ENCODE data around the gene C2CD5. TPM values are rescaled to one million over a fixed set of nuclear protein-coding genes. Genes with fewer than 3 reads are reported as not detected.

The C2CD5 gene
- total RNA-seq, 1 experiment from 2014 or later = 27.1 TPM

DNA sequence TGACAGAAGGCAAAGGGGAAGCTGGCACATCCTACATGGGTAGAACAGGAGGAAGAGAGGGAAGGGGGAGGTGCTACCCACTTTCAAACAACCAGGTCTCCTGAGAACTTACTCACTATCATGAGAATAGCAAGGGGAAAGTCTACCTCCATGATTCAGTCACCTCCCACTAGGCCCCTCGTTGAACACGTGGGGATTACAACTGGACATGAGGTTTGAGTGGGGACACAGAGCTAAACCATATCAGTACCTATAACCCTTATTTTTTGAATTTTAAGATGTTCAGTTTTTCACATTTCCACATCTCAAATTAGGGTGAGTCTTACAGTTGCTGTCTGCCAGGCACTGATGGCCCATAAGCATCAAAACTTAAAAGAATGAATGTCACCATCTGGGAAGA lies 129.6 kb downstream of the C2CD5 start:
- intact Hi-C loops (cut with micrococcal nuclease; ENCODE audit: unreplicated experiment) = no loop called here
- Histone ChIP-seq H3K4me3 (ENCODE audit: low read depth, low read length, poor library complexity, severe bottlenecking) (no peak overlapping the region), H3K36me3 (ENCODE audit: insufficient read depth, low read length, poor library complexity, severe bottlenecking) (no peaks in the 10 kb centered on the region), H3K9me3 (ENCODE audit: low read depth, low read length, poor library complexity, severe bottlenecking) (no peaks in the 10 kb centered on the region), H3K4me1 (ENCODE audit: insufficient read depth, low read length, poor library complexity, severe bottlenecking) (no peaks in the 10 kb centered on the region), H3K27me3 (replicated peaks; ENCODE audit: insufficient read depth, low read depth, low read length, poor library complexity) (peaks cover 7% of the 10 kb centered on the region), H3K27ac (ENCODE audit: low read depth, low read length, poor library complexity, severe bottlenecking) (no peak overlapping the region)
- TF ChIP-seq EZH2 (IDR thresholded peaks at IDR 0.05; ENCODE audit: borderline replicate concordance, low read depth, low read length, poor library complexity, severe bottlenecking) = no peak
- TF ChIP-seq, protein P1, sequence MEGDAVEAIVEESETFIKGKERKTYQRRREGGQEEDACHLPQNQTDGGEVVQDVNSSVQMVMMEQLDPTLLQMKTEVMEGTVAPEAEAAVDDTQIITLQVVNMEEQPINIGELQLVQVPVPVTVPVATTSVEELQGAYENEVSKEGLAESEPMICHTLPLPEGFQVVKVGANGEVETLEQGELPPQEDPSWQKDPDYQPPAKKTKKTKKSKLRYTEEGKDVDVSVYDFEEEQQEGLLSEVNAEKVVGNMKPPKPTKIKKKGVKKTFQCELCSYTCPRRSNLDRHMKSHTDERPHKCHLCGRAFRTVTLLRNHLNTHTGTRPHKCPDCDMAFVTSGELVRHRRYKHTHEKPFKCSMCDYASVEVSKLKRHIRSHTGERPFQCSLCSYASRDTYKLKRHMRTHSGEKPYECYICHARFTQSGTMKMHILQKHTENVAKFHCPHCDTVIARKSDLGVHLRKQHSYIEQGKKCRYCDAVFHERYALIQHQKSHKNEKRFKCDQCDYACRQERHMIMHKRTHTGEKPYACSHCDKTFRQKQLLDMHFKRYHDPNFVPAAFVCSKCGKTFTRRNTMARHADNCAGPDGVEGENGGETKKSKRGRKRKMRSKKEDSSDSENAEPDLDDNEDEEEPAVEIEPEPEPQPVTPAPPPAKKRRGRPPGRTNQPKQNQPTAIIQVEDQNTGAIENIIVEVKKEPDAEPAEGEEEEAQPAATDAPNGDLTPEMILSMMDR (conservative IDR thresholded peaks at IDR 0.05; ENCODE audit: low read depth, low read length) = no peak
- ChIA-PET CTCF (no interaction called here), POLR2A (ENCODE audit: low non-redundant PET) (no interaction called here)
- DNase-seq (ENCODE audit: low spot score) = no peak
- no TSS peak for BruUV-seq (replicated peaks)

DNA sequence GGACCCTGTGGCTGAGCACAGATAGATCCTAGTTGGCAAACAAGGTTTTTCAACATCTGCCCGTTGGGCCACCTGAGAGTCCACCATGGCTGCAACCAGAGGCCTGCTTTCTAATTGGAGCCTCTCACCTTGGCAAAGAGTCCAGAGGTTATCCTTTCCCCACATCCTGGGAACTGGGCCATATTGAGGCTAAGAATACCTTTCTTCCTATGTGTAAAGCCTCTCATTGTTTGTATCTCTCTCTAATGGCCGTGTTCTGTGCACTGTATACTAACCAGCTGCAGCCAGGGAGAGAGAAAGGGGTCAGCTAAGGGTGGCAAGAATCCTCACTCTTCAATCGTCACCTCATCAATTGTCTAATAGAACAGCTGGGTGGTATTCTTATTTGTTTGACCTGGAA lies 130.8 kb downstream of the C2CD5 start:
- POLR2A ChIA-PET (ENCODE audit: low non-redundant PET) = no interaction called here
- Histone ChIP-seq H3K27me3 (replicated peaks; ENCODE audit: insufficient read depth, low read depth, low read length, poor library complexity) (peaks cover 7% of the 10 kb centered on the region), H3K4me3 (ENCODE audit: low read depth, low read length, poor library complexity, severe bottlenecking) (no peak overlapping the region), H3K9me3 (ENCODE audit: low read depth, low read length, poor library complexity, severe bottlenecking) (no peaks in the 10 kb centered on the region), H3K4me1 (ENCODE audit: insufficient read depth, low read length, poor library complexity, severe bottlenecking) (no peaks in the 10 kb centered on the region), H3K36me3 (ENCODE audit: insufficient read depth, low read length, poor library complexity, severe bottlenecking) (no peaks in the 10 kb centered on the region), H3K27ac (ENCODE audit: low read depth, low read length, poor library complexity, severe bottlenecking) (no peak overlapping the region)
- intact Hi-C loops (cut with micrococcal nuclease; ENCODE audit: unreplicated experiment) = no loop called here
- CTCF ChIA-PET = no interaction called here
- TF ChIP-seq EZH2 (IDR thresholded peaks at IDR 0.05; ENCODE audit: borderline replicate concordance, low read depth, low read length, poor library complexity, severe bottlenecking) = no peak
- TF ChIP-seq, protein P1 (conservative IDR thresholded peaks at IDR 0.05; ENCODE audit: low read depth, low read length) = no peak
- no peak for DNase-seq (ENCODE audit: low spot score)
- BruUV-seq (replicated peaks) = no TSS peak

DNA sequence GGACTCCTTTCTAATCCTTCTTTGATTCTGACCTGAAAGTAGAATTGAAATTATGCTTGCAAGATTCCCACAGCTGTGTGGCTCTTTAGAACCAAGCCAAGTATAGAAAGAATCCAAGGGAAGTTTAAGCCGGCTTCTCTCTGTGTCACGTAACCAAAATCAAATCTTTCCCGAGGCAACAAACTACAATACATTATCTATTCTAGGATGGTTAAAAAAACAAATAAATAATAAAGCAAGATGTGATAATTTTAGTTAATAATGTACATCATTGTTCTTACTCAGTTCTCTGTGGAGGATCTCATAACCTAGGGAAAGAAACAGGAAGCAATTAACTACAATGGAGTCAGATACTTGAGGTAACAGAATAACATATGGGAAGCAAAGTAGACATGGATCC lies 131.8 kb downstream of the C2CD5 start:
- no TSS peak for BruUV-seq (replicated peaks)
- no peaks in the 10 kb centered on the region for H3K4me1 ChIP-seq (ENCODE audit: insufficient read depth, low read length, poor library complexity, severe bottlenecking)
- ChIA-PET POLR2A (ENCODE audit: low non-redundant PET) (no interaction called here), CTCF (no interaction called here)
- intact Hi-C loops (cut with micrococcal nuclease; ENCODE audit: unreplicated experiment) = no loop called here
- no peak for DNase-seq (ENCODE audit: low spot score)
- TF ChIP-seq, protein P1 (conservative IDR thresholded peaks at IDR 0.05; ENCODE audit: low read depth, low read length) = no peak
- TF ChIP-seq EZH2 (IDR thresholded peaks at IDR 0.05; ENCODE audit: borderline replicate concordance, low read depth, low read length, poor library complexity, severe bottlenecking) = no peak
- no peaks in the 10 kb centered on the region for H3K36me3 ChIP-seq (ENCODE audit: insufficient read depth, low read length, poor library complexity, severe bottlenecking)
- H3K9me3 ChIP-seq (ENCODE audit: low read depth, low read length, poor library complexity, severe bottlenecking) = no peaks in the 10 kb centered on the region
- no peak overlapping the region for H3K4me3 ChIP-seq (ENCODE audit: low read depth, low read length, poor library complexity, severe bottlenecking)
- H3K27me3 ChIP-seq (replicated peaks; ENCODE audit: insufficient read depth, low read depth, low read length, poor library complexity) = peaks cover 3% of the 10 kb centered on the region
- H3K27ac ChIP-seq (ENCODE audit: low read depth, low read length, poor library complexity, severe bottlenecking) = no peak overlapping the region
